Astrocyte (in vitro differentiated cells and primary cell): ENCODE measurements around the gene NABP1.

Source experiments
- CTCF ChIP-seq: IDR thresholded peaks from 2 replicates; pipeline ENCODE4 v1.5.1; 2011; ENCODE audit warnings: low read depth, mild to moderate bottlenecking, inconsistent platforms, low read length, moderate library complexity; ENCODE audit not compliant: insufficient read depth
- EZH2 ChIP-seq: IDR thresholded peaks from 2 replicates; pipeline ENCODE4 v1.6.1; 2012; ENCODE audit warnings: mild to moderate bottlenecking, low read length, inconsistent platforms; ENCODE audit not compliant: insufficient read depth

DNA sequence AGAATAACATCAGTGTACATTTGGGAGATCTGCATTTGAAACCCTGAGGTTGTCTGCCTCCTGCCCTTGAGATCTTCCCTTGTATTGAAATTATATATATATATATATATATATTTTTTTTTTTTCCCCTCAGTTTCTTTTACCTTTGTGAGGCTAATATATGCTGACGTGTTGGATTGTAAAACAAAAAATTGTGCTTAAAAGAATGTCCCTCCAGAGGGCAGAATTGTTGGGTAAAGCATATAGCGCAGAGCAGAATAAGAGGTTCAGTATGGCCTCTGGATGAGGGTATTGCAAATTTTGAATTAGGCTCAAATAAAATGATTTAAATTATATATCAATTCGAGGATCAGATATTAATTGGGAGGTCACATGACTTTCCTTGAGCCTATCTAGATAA is 12.4 kb downstream of the NABP1 start:
- TF ChIP-seq EZH2 (no peak), CTCF (no peak)
